HG03103 (cell line): ENCODE data around the gene FAM174C.

Source experiments
- ATAC-seq: cut with Tn5 transposase; IDR thresholded peaks from one replicate; pipeline ENCODE4 v1.9.1; 2021; ENCODE audit warnings: low read depth; ENCODE audit not compliant: unreplicated experiment

Gene FAM174C

DNA sequence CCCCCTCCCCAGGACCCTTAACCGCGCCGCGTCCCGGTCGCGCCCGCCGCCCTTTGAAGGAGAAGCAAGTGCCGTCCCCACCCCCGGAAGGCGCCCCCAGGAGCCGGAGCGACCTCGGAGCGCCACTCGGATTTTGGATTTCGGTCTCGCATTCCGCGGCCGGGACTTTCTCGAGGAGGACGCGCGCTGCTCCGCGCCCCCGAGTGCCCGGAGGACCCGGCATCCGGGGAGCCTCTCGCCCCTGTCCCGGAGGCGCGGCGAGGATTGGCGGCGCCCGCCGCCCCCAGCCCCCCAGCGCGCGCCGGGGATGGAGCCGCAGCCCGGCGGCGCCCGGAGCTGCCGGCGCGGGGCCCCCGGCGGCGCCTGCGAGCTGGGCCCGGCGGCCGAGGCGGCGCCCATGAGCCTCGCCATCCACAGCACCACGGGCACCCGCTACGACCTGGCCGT lies 25.3 kb upstream of the FAM174C start:
- no peak for ATAC-seq

GRCh38 chr19:1250437-1251260 lies 24.7 kb upstream of the FAM174C start:
- ATAC-seq: no peak

DNA sequence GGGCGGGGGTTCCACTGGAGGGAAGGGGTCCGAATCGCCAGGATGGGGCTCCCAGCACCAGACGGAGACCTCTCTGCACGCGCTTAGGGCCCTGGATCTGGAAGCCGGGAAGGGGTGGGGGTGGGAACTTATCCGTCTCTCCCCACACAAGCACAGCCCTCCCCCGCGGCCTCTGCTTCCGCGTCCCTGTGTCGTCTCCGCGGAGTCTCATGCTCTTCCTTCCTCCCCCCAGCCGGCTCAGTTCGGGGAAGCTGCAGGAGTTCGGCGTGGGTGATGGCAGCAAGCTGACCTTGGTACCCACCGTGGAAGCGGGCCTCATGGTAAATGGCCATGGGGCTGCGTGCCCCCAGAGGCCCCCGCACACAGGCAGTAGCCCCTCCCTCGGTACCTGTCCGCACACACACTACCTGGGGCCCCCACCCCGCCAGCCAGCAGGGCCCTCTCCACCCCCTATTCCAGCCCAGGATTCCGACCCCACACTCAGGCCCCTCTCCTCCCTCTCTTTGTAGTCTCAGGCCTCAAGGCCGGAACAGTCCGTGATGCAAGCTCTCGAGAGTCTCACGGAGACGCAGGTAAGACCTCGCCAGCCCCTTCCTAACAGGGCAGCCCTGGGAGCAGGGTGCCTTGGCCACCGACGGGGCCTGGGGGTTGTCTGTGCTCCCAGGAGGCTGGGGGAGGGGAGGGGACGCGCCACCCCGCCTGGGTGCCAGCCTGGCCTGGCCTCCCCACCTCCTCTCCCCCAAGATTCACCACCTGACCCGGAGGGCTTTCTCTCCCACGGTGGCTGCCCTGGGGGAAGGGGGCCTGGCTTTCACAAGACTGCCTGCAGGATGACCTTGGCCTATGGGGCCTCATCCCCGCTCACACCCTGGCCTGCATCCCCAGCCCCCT lies 23.8 kb upstream of the FAM174C start:
- ATAC-seq: no peak

DNA sequence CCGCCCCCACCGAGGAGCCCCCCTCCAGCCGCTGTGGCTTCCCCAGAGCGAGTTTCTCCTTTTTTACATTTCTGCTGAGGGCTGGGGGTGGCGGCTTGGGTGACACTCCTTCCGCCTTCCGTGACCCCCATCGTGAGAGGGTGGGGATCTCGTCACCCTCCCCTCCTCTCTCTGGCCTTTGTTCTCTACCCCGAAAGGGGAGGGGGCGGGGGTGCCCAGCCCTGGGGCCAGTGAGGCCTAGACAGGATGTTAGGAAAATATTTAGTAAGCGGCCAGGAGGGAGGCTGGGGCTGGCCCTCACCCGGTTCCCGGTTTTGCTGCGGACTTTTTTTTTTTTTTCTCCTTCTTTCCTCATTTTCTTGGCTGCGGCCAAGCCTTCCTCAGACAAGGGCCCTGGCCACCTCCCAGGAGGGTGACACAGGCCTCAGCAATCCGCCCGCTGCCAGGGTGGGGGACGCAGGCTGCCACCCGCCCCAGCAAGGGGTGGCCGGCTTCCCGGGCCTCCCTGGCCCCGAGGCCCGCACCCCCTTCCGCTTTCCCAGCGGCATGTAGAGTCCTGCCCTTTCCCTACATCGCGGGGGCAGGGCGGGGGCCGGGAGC lies 23.0 kb upstream of the FAM174C start:
- ATAC-seq: no peak

DNA sequence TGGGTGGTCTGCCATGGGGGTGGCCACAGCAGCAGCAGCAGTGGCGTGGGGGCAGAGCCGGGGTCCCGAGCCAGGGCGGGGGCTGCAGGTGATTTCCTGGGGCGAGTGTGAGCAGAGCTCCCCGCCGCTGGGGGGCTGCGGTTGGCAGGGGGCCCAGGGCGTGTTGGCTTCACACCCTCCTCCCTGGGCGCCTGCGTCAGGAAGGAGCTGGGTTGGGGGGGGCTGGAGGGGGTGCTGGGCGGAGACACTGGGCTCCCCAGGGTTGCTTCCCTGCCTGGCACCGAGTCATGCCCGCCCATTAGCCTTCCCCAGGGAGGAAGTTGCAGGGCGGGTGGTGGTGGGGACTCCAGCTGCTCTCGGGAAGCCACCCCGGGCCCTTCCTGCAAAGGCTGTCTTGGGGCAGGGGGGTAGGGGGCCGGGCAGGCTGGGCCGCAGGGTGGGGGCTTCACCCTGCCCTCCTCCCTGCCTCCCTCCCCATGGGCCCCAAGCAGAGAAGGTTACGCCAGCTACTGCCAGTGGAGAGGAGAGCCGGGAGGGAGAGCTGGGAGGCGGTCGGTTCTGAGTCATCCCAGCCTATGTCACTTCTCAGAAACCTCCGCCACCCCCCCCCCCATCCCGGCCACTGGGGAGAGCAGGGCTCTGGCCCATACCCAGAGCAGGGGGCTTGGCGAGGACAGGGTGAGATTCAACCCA lies 22.4 kb upstream of the FAM174C start:
- ATAC-seq: no peak

- no peak for ATAC-seq
Measured at GRCh38 chr19:1253514-1254080, 21.7 kb upstream of the FAM174C start.

DNA sequence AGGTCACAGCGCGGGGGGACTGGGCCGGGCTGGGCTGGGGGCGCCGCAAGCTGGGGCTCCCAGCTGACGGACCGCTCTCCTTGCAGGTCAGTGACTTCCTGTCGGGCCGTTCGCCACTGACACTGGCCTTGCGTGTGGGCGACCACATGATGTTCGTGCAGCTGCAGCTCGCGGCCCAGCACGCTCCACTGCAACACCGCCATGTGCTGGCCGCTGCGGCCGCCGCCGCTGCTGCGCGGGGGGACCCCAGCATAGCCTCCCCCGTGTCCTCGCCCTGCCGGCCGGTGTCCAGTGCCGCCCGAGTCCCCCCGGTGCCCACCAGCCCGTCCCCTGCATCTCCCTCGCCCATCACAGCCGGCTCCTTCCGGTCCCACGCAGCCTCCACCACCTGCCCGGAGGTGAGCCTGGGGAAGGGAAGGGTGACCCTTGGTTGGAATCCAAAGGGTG lies 21.2 kb upstream of the FAM174C start:
- no peak for ATAC-seq

GRCh38 chr19:1254530-1255185 lies 20.7 kb upstream of the FAM174C start:
- ATAC-seq: no peak

- no peak for ATAC-seq
Measured at GRCh38 chr19:1255186-1256161, 19.9 kb upstream of the FAM174C start.

GRCh38 chr19:1256646-1257474 lies 18.5 kb upstream of the FAM174C start:
- ATAC-seq: no peak

GRCh38 chr19:1257475-1258162 lies 17.7 kb upstream of the FAM174C start:
- ATAC-seq: no peak

DNA sequence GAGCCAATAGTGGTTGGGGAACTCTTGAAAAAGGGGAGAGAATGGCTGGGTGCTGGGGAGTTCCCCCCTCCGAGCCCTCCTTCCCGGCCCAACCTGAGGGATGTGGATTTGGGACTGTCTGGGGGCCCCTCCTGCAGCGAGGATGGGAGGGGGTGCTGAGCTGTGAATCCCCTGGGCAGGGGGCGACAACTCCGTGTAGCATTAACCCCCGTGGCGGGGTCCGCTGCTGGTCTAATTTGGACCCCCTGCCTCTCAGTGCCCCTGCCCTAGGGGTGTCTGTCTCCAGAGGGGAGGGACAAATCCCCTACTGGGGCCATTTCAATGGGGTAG lies 17.2 kb upstream of the FAM174C start:
- no peak for ATAC-seq

DNA sequence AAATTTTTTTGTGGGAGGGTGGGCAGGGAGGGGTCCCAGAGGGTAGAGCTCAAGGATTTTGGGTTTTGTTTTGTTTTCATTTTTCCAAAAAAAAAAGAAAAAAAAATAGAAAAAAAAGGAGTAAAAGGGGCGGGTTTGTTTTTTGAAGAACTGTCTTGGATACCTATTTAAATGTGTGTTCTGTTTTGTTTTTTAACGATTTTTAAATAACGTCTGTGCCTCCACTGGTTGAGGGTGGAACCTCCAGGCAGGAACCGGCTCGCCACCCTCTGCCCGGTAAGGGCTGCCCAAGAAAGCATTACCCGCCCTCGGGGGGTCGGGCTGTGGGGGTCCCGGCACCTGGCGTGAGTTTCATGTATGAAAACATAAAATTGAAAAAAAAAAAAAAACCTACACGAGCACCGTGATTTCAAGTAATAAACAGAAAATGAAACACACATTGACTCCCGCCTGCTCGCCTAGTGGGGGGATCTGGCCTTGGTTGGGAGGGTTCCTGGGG lies 16.6 kb upstream of the FAM174C start:
- ATAC-seq: no peak

DNA sequence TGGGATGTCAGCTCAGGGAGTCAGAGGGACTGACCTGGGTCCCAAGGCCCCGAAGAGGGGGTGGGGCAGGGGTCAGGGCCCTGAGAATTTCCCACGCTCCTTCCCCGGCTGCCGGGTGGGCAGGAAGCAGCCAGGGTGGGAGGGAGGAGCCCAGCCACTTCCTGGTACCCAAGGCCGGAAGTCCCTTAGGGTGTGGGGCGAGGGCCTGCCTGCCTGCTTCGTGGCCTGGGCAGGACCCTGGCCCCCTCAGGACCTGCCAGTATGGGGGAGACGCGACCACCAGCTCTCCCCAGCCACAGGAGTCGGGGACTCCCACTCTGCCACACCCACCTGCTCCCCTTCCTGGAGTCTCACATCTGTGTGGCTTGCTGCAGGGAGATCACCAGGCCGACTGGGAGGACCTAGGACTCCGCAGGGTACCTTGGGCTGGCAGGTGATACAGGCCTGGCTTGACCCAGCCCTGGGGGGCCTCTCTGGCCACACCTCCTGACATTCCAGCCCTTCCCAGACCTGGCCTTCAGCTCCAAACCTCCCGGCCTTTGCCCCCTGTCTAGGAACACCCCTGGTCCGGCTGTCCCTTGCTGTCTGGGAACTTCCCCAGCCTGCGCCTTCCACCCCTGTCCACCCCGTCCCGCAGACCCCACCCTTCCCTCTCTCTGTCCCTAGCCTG lies 16.0 kb upstream of the FAM174C start:
- peak; percentile 29 for ATAC-seq

GRCh38 chr19:1259876-1260748 lies 15.2 kb upstream of the FAM174C start:
- ATAC-seq: no peak
